Renal cortical epithelial cell (primary cell): ENCODE measurements around the gene CERK. TPM values are rescaled to one million over a fixed set of nuclear protein-coding genes. Genes with fewer than 3 reads are reported as not detected.

ENCODE experiments used
- DNase-seq: peaks from one replicate; pipeline ENCODE4 v3.0.0-alpha.2; 2011; ENCODE audit warnings: low read depth
- total RNA-seq: library from RNA; depleted of rRNA; stranded (reverse); fragments of >200 nt; gene quantifications from 2 replicates; pipeline ENCODE4 v1.2.3, GENCODE V29; 2014

CERK gene
- total RNA-seq, 1 donor from 2014 or later: 25.9 TPM

DNA sequence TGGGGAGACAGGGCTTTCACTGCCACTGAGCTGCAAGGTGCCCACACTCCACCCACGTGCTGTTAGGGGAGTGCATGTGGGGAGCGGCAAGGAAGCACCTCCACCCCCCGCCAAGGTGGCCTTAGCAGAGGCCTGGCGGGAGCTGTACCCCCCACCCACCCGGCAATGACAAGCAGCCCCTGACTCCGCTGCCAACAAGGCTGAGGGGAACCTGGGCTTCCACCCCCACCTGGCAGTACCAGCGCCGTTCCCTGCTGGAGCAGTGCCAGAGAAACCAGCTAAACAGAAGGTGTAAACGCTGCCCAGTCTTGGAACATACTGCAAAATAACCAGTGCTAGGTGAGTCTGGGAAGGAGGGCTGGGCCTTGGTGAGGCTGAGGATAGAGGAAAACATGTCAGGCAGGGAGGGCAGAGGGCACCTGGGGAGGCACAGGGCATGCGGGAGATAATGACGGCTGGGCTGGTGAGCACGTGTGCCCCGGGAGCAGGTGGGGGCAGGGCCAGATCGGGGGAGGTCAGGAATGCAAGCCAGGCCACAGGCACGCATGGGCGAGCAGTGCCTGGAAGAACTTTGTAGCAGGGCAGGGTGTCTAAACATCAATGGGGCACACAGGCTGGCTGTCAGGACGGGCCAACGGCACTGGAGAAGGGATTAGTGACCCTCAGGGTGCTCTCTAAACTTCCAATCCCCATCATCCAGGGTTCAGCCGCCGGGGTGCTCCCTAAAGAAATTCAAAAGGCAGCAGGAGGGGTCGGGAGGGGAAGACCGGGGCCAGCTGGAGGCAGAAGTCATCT lies 6.6 kb downstream of the CERK start:
- DNase-seq: peak; percentile 66

DNA sequence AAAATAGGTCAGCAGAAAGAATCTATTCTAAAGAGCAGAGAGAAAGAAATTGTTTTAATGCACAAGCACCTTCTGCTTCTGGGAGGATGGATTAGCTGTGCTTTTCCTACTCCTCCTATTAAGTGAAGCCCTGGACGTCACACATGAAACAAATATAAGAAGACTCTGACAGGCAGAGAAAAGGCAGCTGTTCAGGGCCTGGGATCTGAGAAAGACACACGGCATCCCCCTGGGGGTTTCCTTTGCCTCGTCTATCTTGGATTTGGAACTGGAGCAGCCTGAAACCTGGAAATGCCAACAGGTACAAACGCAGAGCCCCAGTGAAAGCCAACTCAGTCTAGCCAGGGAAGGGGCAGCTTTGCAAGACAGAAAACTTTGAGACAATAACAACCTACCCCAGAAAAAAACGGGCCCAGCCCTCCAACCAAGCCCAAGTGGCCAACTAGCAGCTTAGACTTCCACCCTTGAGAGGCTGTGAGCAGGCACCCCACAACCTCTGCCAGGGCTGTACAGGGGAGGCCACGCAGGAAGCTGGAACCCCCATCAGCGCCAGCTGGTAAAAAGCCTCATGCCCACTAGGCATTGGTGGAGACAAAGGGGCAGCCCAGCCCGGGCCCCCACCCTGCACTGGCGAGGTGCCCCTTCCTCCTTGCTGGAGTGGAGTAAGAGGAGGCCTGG lies 7.3 kb downstream of the CERK start:
- DNase-seq: no peak

DNA sequence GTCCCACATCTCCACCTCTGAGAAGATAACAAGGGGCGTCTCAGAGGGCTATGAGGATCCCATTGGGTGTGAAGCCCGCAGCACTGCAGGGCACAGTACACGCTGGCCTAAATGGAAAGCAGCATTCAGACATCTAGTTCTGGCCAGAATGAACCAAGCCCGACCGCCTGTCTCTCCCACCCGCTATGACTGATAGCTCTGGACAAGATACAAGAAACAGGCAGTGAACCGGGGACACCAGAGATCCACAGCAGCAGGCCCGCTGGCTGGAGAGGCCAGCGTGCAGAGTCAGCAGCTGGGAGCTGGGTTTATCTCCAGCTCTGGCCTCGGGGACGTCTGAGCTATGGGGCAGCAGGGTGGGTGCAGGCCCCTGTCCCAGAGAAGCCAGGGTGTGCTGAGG lies 9.6 kb downstream of the CERK start:
- DNase-seq: no peak

DNA sequence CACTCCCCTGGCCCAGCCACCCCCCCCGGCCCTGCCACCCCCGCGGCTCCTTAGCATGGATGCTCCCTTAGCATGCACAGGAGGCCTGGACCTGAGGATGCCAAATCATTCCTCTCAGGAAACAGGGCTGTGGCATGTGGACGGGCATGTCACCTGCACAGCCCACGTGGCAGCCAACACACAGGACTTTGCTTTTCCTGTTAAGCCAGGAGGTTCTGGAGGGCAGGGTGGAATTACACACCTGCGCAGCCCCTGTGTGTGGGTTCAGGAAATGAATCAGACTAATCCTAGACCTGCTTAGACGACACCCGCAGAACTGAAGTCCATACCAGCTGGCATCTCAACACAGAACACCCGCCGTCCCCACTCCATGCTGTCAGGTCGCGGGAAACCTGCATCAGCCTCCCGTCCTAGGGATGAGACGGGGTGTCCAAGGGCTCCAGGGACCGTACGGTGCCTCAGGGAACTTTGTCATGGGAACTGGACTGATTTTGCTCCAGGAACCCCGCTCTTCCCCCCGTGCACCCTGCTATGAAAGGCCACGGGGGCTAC lies 10.2 kb downstream of the CERK start:
- DNase-seq: no peak

DNA sequence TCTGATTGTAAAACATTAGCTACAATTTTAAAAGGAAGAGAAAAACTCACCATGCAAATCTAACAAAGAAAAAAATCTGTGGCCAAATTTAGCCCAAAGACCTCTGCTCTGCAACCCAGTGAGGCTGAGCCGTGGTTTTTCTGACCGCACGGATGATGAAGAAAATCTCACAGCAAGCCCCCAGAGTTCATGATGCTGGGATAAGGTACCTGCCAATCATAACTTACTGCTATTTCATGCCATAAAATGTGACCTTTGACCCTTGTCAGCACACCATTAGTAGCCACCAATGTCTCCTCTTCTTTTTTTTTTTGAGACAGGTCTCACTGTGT lies 11.1 kb downstream of the CERK start:
- no peak for DNase-seq

DNA sequence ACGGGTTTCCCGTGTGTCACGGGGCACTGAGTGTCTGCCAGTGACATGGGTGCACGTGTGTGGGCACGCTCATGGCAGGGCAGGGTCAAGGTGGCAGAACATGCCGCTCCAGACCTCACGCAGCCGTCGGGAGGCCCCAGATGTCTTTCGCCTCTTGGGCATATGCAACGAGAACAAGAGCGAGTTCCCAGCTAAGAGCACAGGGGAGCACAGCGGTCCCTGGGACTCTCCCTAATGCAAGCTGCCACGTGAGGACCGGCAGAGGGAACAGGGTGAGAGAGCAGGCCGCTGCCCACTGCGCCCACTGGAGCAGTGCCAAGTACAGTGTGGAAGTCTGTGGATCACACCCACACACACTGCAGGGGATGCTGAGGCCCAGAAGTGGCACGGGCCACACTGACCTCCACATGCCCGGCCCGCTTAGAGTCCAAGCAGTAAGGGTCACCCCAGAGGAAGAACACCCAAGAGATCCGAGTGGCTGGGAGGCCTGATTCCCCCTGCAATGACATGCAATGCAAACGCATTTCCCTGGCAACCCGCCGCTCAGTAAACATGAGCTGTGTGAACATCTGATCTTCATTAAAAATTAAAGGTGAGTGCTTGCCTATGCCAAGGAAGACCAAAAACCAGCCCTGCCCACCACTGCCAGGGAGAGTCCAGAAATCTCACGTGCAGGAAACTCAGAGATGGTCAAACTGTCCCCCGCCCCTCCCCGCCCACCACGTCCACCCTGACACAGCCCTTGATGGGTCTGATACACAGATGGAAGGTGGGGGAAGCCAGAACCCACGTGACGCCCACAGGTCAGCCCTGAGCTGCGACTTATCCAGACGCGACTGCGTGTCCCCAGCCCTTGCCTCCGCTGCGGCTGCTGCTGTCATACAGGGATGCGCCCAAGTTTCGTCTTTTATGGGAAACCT lies 11.7 kb downstream of the CERK start:
- DNase-seq: no peak

DNA sequence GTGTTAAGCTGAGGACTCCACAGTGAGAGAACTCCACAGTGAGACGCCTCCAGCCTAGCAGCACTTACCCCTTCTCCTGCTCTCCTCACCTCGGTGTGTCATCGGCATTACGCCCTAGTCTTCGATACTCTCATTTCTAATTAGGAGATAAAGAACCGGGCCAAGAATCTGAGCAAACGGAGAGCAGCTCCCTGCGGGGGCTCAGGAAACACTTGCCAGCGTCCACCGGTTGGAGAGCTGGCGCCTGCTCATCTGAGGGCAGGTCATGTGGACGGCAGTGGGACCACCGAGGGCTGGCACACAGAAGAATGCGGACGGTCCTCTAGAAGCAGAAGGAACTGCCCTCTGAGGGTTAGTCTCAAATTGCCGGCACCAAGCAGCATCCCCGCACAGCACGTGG lies 13.0 kb downstream of the CERK start:
- no peak for DNase-seq

DNA sequence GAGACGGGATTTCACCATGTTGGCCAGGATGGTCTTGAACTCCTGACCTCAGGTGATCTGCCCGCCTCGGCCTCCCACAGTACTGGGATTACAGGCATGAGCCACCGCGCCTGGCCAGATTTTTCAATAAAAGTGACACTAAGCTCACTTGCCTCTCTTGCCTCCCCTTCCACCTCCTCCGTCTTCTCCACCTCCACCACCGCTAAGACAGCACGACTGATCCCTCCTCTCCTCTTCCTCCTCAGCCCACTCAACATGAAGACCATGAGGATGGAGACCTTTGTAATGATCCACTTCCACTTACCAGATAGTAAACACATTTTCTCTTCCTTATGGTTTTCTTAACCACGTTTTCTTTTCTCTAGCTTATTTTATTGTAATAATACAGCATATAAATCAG lies 14.2 kb downstream of the CERK start:
- no peak for DNase-seq

DNA sequence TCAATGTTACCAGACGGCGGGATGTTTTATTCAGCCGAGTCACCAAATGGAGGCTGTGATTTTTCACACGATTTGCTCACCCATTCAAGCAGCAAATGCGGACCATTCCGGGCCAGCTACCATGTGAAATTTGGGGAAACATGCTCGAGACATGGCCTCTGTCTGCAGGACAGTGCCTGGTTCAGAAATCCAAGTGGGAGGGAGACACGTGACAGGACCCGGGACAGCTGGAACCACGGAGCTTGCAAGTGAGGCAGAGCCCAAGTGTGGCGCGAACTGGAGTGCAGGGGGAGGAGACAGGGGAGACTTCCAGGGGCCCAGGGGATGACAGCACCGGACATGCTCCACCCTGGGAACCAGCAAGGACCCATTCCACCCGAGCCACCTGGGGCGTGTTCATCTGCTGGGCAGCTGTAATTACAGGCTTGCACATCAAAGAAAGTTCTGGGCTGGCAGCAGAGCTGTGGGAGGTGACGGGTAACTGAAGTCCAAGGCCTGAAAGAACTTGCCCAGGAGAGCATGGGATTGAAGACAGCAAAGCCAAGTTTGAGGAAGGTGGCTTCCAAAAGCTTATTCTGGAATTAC lies 16.5 kb downstream of the CERK start:
- DNase-seq: no peak

DNA sequence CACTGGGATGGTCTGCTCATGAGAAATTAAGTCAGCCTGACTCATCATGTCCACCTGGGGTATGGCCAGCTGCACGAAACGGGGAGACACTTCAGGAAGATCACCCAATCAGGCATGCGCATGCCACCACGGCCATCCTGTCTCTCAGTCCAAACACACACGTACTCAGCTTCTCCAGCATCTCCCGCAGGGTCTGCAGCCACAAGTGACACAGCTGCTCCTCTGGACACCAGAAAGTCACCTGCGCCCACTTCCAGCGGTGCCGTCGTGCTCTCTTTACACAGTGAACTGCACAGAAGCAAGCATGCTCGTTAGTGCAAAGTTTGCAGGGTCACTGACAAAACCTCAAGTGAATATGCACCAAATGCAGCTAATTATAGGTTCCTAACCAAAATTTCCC lies 18.1 kb downstream of the CERK start:
- DNase-seq: no peak

DNA sequence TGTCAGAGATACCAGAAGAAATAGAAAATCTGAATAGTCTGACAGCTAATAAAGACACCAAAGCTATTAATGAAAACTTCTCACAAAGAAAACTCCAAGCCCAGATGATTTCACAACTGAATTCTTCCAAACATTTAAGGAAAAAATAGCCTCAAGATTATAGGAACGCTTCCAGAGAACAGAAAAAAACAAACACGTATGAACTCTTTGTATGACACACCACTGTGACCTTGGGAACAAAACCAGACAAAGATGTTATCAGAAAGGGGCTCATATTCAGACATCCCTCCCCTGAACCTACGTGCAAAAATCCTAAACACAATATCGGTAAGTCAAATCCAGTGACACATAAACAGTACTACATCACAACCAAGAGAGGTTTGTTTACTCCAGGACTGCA lies 23.5 kb downstream of the CERK start:
- DNase-seq: no peak

DNA sequence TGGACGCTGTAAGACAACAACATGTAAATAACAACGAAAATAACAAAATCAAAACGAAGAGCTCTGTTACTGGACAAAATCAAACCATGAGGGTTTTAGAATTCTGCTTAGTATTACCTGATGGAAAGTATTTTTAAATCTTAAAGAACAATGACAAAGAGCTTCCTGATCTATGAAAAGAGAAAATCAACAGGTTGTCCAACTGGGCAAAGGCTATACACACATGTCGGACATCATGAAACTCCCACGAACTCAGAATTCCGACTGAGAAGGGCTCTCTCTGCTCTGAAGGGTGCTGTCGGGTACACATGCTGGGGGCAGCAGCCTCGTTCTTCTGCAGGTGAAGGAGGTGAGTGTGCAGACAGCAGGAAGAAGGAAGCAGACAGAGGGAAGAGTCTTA lies 25.8 kb downstream of the CERK start:
- DNase-seq: no peak

DNA sequence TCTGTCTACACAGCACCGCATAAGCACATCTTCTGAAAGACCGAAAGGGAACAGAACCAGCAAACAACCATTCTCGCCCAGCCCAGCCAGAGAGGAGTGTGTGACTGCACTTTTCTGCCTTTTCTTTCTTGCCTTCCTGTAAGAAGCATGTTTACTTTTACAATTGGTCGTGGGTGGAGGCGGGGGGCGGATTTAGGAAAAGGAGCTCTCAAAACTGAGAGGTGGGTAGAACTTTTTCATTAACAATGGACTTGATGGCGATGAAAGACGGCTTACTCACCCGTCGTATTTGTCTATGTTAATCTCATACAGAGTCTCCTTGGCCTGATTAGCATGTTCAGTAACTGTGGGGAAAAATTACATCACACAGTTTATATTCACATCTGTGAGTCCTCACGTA lies 27.2 kb downstream of the CERK start:
- no peak for DNase-seq

DNA sequence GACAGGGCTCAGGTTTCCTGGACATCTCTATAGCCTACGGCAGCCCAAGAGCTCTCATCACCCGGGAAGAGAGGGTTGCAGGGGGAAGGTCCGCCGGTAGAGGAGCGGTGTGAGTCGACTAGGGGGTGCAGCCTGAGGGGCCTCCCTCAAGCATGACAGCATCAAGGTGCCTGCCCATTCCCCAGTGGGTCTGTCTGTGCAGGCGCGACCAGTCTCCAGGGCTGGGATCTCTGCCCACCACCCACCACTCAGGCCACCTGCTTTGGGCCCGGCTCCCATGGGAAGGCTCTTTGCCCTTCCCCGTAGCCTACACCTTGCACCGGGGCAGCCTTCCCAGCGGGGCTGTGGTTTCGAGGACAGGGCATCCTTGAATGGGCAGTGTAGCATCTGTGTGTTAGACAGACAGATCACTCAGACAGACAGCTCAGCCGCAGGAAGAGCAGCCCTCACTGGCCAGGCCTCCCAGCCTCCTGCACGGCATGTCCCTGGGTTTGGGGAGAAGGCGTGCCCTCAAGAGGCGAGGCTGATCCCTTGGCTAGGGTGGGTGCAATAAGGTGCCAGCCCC lies 29.2 kb downstream of the CERK start:
- DNase-seq: no peak

DNA sequence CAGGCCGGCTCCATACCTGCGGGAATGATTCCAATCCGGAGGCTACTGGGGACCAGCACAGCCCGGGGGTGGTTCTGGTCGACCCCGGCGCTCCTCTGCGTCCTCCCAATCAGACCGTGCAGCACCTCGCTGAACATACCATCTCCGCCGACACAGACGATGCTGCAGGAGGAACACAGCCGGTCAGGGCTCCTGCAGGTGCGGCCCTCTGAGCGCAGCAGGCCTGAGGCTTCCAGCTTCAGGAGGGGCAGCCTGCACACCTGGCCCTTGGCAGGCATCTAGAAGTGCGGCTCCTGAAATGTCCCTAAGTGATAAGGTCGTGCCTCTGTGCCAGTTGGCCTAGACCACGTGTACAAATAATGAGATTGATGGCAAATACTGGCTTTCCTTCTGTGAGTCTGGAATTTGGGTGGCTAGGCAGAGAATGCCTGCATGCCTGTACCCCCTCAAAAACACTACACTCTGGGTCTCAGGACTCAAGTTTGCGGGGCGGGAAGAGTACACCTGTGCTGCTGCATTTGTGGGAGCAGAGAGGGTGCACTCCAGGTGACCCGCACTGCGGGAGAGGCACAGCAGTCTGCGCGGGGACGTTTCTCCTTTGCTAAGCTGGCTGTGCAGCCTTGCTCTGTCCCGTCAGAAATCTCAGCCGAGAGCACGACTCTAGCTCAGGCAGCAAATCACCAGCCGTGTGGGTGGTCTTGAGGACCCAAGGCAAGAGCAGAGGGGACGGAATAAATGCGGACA lies 30.1 kb downstream of the CERK start:
- no peak for DNase-seq

DNA sequence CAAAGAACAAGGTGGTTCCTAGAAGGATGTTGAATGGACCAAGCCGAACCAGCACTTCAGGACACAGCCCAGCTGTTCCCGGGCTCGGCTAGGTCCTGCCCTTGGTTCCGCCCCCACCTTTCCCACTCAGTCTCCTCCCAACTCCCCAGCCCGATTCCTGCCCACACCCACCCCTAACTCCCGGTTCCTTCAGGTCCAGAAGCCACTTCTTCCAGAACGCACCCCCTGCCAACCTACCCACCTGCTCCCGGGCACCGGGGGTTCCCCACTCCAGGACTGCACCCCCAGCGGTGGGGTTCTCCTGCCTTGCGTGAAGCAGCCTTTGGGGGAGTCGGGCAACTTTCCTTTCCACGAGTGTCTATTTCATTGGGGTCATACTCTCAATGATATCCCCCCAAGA lies 30.7 kb downstream of the CERK start:
- DNase-seq: no peak

DNA sequence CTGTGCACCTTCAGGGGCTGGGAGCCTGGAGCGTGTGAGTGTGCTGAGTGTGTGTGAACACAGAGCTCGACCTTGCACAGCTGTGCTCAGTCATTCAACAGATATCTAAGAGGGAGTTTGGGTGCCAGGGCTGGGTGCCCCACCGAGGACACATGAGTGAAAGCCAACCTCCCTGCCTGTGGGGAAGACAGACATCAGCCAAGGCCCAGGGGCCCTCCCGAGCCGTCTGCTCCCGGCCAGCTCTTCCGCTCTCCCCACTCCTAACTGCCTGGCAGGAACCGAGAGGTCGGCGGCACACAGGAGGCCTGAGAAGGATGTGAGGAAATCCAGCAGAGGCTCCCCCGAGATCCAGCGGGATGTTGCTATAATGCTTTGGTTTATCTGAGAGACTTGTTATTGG lies 32.0 kb downstream of the CERK start:
- DNase-seq: no peak

DNA sequence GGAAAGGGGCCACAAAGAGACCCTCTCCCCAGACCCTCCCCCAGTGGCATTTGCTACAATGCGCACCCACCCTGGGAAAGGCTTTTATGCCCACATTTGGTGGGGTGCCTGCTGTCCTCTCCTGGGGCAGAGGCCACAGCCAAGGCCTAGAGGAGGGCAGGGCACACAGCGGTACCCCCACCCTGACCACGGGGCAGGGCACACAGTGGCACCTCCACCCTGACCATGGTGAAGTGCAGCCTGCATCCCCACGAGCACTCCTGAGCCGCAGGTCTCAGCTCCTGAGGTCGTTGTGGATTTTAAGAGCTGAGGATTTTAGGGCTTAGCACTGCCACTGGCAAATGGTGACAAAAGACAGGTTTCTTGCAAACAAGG lies 34.1 kb downstream of the CERK start:
- no peak for DNase-seq

DNA sequence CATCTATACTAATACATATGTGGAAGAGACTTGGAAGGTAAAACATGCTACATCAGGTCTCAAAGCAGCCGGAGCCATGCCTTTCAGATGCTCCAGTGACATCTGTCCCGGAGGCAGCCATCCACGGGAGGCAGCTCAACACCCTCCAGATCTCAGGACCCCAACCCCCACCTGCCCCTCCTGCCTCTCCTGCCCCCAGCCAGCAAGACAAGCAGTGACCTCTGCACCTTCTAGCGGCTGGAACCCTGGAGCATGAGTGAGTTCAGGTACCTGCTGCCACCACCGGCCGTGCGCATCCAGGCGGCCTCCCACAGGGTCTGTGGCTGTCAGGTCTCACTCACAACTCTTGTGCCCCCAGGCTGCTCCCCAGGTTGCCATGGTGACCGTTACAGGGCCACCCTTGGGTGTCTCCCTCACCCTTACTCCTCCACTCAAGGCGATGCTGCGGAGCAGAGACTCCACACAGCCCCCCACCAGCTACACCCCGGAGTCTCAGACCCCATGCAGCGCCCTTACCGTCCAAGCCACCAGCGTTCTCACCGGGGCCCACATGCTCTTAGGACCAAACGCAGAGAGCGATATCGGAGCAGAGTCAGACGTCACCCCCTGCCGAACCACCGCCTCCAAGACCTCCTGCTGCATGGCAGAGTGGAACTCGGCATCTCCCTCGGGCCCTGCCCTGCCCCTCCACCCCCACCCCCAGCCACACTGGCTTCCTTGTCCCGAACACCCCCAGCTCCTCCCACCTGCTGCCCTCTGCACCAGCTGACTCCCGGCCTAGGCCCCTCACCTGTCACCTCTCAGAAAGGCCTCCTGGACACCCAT lies 34.7 kb downstream of the CERK start:
- no peak for DNase-seq

DNA sequence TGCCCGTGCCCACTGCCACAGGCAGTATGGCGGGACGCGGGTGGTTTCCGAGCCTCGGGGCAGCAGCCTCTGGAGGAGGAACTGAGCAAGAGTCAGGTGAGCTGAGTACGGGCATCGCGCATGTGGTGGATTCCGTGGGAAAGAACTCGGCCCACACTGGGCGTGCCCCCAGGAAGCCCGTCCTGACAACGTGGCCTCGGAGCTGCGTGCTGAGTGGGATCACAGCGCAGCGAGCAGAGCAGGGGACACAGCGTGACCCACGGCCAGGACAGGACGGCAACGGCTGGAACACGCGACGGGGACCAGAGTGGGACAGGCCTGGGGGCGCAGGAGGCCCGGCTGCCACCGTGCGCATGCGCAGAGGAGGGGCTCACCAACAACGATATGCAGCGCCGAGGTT lies 36.8 kb downstream of the CERK start:
- DNase-seq: no peak
